Activated CD8-positive, alpha-beta memory T cell treated with anti-CD3 and anti-CD28 coated beads, Interleukin-2, amount 50 U/mL, for 24 hours (primary cell): ENCODE results near the gene CCDC157.

Experiments
- DNase-seq: peaks from one replicate; pipeline ENCODE4 v3.0.0-alpha.2; 2020; ENCODE audit errors: extremely low read depth

CCDC157 gene

DNA sequence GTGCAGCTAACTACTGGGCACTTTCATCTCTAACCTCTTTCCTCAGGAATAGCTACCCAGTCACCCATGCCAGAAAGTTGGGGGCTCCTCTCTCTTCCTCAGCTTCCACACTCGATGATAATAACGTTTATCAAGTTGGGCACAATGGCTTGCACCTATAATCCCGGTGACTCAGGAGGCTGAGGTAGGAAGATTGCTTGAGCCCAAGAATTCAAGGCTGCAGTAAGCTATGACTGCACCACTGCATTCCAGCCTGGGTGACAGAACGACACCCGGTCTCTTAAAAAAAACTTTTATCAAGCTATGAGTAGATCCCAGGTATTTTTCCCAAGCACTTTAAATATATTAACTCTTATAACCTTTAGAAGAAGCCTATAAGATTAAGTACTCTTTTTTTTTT is 2.2 kb upstream of the CCDC157 start:
- DNase-seq = no peak

DNA sequence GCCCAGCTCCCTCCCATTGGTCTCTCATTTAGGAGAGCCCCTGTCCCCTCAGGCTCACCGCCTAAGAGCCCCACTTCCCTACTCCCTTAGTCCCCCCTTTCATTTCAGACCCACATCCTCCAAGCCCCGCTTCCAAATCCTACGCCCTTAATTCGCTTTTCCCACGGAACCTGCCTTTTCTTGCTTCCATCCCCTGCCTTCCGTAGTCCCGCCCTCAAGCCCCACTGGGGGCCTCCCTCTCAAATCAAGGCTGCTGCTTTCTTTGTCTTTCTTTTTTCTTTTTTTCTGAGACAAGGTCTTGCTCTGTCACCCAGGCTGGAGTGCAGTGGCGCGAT is 396 bp downstream of the CCDC157 start:
- no peak for DNase-seq

DNA sequence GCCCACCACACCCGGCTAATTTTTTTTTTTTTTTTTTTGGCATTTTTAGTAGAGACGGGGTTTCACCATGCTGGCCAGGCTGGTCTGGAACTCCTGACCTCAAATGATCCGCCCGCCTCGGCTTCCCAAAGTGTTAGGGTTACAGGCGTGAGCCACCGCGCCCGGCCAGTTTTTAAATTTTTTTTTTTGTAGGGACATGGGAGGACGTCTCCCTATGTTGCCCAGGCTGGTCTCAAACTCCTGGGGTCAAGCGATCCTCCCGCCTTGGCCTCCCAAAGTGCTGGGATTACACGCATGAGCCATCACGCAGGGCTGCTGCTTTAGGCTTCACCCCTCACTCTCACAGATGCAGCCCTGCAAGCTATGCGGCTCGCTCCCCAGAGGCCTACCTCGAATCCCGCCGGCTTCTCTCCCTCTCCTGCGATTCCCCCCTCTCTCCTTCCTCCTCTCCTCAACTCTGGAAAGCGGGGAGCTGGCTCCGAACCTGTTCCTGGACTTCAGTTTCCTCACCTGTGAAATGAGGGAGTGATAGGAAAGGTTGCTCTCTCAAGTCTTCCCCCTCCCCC is 926 bp downstream of the CCDC157 start:
- no peak for DNase-seq

DNA sequence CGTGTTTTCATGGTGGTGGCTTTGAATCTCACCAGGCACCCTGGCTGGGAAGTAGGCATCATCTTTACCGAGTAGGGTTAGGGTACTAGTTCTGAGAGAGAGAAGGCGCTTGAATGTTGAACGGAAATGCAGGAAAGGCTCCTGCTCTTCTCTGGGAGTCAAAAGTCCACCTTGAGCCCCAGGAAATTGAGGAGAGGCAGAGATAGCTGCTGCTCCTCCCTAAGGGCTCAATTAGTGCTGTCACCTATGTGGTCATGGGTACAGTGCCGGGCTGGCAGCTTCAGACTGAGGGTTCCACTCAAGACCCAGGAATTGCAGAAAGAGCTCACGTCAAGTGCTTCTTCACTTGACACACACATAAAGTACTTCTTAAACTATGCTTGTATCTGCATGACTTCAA is 1.7 kb downstream of the CCDC157 start:
- DNase-seq = no peak

DNA sequence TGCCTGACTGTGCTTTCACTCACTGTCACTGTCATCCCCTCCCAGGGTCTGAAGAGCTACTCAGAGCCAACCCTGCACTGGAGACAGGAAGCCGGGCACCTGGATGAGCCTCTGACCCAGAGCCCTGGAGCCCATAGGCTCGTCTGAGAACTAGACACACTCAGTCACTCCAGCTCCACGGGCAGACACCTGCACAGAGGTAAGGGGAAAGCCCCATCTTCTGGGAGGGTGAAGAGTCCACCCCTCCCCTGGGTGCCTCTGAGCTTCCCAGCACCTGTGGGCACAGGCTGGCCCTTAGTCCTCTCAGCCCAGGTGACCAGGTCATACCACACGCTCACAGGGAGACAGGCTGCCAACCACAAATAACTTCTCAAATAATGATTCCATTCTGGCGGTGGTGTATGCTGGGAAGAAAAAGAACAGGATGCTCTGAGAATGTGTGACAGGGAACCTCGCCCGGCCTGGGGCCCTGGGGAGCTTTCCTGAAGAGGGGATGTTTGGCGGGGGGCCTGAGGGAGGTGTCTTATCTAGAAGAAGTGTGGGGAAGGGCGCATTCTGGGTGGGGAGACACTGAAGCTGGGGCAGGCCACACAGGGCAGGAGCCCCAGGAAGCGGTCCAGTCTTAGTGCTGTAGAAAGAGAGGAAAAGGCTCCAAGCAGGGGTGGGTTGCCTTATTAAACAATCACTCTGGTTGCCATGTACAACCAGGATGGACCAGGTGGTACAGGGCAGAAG is 5.3 kb downstream of the CCDC157 start:
- DNase-seq = no peak

DNA sequence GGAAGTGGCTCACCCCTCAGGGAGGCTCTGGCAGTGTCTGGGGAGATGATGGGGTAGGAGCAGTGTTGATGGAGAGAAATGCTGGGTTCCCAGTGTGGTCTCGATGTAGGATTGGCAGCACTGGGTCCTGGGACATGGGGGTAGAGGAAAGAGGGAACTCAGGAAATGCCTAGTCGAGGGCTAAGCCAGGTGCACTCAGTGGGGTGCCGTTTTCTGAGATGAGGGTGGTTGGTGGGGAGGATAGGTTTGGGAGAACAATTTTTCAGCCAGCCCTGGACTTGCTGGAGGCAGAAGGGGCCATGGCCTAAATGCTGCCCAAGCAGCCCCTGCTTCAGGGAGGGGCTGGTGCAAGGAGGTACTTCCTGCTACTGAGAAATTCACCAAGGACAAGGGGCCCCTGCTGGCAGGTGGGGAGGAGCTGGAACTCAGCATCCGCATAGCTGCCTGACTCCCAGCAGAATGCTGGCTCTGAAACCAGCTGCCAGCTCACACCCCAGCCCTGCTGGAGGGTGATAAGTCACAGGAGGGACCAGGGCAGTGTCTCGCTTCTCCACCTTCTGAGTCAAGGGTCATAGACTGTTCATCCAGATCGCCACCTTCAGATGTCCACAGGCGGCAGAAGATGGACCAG is 6.0 kb downstream of the CCDC157 start:
- no peak for DNase-seq

DNA sequence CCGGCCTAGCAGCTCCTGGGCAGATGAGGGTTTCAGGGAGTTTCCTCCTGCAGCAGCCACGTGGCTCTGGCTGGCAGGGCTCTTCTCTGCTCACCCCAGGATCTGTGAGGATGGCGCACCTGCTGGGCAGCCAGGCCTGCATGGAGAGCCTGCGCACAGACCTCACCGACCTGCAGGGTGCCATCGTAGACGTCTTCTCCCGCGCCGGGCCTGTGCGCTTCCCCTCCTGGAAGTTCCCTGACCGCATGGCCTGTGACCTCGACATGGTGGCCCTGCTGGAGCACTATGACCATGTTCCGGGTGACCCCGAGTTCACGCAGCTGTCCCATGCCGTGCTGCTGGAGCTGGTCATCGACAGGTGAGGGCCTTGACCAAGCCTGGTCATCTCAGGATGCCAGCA is 9.1 kb downstream of the CCDC157 start:
- DNase-seq = no peak

DNA sequence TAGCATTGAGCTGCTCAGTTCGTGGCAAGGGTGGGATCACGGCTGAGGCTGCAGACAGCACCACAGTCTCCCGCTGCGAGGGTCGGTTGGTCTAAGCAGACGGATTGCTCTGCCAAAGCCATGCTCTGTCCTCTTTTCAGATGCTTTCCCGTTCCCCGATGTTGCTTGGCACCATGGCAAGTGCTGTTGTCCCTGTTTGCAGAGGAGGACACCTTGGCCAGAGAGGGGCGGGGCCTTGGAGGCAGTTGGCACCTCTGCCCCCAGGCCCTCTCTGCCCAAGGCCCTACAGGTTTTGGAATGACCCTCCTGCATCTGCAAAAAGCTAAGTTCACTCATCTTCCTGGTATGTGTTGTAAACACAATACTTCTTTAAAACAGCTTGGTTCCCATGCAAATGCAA is 11.6 kb downstream of the CCDC157 start:
- no peak for DNase-seq

DNA sequence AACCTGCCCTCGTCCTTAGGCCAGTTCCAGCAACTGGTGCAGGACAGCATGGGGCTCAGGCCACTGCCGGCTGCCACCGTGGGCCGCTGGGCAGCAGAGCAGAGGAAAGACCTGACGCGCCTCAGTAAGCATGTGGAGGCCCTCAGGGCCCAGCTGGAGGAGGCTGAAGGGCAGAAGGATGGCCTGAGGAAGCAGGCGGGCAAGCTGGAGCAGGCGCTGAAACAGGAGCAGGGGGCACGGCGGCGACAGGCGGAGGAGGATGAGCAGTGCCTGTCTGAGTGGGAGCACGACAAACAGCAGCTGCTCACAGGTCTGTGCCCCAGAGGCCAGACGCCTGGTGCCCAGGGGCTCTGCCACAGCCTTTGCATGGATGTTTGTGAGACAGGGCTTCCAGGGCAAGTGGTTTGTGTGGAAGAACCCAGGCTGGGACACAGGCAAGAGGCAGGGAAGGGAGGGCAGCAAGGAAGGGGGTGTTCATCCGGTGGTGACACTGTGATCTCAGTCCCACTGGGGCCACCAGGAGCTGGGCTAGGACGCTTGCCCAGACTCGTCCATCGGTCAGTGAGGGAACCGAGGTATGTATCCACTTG is 13.9 kb downstream of the CCDC157 start:
- DNase-seq = no peak

DNA sequence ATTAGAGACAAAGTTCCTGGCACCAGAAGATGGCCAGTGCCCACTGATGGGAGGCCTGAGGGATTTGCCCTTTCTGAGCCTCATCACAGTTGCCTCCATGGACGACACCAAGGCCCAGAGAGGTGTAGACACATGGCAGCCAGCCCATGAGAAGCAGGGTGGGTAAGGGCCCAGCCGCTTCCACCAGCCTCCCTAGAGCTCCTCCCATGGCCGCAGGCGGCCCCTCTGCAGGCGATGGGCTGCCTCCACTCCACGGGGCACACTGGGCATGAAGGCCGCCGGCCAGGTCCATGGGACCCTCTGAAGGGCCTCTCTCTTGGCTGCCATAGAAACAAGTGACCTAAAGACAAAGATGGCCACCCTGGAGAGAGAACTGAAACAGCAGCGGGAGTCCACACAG is 14.5 kb downstream of the CCDC157 start:
- DNase-seq = no peak

DNA sequence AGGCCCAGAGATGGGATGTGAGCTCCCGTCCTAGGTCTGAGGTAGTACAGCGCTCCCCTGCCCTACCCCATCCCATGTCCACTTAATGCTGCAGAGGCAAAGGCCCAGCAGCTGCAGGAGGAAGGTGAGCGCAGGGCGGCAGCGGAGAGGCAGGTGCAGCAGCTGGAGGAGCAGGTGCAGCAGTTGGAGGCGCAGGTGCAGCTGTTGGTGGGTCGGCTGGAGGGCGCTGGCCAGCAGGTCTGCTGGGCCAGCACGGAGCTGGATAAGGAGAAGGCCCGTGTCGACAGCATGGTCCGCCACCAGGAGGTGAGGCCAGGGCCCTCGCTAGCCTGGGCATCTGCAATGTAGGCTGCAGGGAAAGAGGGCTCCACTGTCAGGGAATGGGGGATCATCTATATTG is 15.2 kb downstream of the CCDC157 start:
- no peak for DNase-seq

DNA sequence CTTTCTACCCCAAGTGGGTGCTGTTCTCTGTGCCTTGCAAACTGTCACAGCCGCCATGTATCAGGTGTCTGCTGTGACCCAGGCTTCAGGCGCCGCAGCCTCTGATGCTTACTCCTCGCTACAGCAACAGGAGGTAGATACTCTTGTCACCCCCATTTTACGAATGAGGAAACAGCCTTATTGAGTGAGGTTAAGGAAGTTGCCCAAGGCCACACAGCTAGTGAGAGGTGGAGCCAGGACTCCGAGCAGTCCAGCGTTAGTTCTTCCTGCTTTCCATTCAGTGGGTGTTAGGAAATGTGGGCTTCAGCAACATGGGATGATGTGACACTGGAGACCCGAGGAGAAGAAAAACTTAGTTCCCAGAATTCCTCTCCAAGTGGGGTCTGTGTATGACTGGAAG is 16.1 kb downstream of the CCDC157 start:
- DNase-seq = no peak

DNA sequence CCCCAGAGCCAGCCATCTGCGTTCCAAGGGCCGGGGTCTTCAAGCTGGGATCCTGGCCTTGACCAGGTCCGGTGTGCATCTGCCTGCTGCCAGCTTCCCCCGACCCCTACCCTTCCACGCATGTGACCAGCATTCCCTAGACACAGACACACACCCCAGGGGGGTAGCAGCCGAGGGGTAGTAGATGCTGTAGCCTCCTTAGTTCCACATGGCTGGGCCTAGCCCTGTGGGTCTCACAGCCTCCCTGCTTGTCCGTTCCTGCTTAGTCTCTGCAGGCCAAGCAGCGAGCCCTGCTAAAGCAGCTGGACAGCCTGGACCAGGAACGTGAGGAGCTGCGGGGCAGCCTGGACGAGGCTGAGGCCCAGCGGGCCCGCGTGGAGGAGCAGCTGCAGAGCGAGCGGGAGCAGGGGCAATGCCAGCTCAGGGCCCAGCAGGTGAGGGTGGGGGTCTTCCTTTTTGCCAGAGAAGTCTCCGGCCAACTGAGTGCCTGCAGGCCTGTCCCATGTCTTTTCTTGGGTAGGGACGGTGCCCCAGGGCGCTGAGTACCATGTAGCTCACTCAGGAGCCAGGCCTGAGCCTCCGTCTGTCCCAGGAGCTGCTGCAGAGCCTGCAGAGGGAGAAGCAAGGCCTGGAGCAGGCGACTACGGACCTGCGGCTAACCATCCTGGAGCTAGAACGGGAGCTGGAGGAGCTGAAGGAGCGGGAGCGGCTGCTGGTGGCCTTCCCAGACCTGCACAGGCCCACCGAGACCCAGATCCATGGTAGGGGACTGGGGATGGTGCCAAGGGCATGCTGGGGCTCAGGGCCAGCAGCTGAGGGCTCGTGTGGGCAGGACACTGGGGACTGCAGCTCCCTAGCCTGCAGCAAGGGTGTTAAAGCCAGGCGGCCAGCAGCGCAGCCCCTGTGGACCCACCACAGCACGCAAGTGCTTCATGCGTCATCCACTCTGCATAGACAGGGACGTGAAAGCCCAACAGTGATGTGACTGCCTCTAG is 16.8 kb downstream of the CCDC157 start:
- no peak for DNase-seq

DNA sequence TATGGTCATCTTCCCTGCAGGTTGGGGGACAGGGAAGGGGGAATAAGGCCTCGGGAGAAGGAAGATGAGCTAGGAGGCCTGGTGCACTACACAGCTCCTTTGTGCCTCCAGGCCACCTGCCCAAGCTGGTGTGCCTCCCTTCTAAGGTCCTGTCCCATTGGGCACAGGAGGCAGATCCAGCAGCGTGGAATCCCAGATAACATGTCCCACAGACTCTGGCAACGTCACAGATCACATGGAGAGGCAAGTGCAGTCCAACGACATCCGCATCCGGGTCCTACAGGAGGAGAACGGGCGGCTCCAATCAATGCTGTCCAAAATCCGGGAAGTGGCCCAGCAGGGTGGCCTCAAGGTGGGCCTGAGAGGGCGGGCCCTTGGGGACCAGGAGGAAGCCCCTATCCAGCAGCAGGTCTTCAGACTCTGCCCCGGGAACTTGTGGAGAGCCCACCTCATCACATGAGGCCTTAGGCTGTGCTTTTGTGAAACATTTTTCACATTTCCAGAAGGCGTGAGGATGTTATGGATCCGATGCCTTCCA is 18.6 kb downstream of the CCDC157 start:
- no peak for DNase-seq

DNA sequence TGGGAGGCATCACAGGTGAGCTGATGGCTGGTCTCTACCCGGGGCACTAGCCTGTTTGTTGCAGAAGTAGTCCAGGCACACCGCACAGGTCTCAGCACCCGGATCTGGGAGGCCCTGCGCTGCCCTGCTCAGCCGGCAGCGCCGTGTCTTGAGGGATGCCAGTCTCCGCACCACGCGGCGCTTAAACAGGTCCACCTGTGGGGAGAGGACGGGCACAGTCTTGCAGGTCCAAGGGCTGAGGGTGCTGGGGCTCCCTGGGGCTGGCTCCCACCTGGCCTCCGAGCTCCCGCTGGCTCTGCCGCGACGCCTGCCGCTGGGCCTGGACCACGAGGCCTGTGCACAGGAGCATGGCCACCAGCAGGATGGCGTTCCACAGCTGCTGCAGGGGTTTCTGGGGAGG is 23.2 kb downstream of the CCDC157 start:
- no peak for DNase-seq

DNA sequence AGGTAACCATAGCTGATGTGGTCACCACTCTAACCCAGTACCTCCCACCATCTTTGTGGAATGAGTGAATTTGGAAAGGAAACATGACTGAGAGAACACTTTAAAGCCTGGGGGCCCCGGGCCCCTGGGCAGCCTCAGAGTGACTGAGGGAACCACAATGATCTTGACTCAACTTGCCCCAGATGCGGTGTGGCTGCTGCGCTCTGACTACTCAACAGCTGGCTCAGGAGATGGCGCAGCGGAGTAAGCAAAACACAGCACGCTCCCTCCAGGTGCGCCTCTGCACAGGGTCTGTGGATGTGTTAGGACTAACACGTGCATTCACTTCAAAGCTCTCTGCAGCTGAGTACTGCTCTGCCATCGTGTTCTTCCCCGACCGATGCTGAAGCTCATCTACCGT is 24.5 kb downstream of the CCDC157 start:
- DNase-seq = no peak

DNA sequence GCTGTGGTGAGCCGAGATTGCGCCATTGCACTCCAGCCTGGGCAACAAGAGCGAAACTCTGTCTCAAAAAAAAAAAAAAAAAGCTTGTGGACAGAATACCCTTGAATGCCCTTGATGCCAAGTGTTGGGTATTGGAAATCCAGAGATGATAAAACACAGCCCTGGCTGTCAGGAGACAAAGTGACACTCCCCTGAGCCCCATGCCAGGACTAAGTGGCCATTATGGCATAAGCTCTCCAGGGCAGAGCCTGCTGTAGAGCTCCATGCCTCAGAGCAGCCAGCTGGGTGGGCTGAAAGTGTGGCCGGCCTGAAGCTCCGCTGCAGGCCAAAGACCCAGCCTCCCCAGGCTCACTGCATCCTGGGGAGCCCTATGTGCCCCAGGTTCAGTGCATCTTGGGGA is 25.5 kb downstream of the CCDC157 start:
- DNase-seq = no peak

DNA sequence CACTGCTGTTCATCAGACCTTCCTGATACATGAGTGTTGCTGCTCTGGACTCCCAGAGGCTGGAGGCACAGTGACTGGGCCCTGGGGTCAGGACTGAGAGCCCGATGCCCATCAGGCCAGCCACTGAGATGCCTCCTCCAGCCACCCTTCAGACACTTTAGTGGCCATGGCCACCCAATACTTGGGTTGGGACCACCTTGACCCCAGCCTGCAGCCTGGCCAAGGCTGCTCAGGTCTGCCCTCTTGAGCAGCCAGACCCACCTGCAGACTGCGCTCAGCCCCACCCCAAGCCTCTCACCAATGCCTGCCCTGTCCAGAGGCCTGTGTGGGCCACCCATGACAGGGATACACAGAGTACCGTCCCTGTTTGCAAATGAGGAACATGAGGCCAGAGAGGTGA is 26.3 kb downstream of the CCDC157 start:
- DNase-seq = no peak

DNA sequence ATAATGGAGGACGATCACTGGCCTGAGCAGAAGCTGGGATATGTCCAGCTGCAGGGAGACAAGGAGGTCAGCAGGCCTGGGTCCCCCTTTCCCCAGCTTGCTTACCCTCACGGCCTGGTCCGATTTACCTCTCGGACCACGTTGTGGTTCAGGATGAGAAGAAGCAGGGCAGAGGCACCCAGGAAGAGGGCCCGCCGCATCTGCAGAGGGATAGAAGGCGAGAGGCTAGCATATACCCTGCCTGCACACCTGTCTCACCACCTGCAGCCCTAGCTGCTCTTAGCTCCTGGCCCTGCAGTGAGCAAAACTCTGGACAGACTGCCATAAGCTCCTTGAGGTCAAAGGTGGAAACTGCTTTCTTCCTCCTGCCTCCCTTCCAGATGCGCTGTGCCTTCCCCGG is 29.1 kb downstream of the CCDC157 start:
- no peak for DNase-seq

DNA sequence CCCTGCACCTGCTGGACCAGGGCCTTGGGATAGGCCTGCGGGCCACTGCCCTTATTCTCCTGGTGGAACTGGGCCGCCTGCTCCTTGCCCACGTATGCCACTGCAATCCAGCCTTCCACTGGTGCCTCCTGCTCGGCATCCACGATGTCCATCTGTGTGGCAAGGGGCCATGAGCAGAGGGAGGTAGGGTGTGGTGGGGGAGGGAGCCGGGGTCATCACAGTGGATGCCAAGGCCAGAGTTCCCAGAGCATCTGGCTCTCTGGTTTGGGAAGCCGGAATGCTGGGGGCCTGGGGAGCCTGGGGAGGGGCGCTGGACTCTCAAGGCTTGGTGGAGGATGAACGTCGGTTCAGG is 29.8 kb downstream of the CCDC157 start:
- DNase-seq = no peak

DNA sequence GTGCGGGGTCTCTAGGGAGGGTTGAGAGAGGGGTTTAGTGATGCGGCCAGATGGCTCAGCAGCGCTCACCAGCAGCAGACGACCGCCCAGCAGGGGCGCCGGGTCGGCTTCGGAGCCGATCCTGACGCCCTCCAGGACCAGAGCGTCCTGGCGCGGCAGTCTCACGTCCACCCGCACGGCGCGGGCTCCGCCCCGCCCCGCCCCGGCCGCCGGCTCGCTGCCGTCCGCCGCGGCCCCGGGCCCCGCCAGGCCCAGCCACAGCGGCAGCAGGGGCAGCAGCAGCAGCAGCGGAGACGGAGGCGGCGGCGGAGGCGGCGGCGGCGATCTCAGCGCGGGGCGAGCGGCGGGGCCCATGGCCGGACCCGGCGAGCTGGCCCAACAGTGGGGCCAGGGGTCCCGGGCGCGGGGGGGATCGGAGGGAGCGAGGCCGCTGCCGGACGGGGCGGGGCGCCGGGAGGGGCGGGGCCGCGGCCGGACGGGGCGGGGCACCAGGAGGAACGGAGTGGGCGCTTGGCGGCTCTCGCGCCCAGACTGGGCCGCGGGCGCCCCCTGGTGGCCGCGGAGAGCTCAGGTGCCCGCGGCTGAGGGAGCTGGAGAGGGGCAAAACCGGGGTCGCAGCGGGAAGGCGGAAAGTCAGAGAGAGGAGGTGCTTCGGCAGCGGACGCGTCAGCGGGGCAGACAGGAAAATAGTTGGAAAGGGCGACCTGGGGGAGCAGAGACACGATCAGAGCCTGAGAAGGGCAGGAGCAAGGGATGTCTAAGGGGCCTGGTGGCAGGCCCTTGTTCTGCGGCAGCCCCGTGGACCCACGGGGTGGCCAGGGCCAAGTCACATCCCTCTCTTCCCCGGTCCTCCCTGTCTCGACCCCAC is 30.4 kb downstream of the CCDC157 start, which contains the start of gene RNF215:
Gene RNF215 (minus strand): TSS at position 452 of the 868 bp plus-strand sequence. CDS start 98 bp downstream, at position 354.
- peak; percentile 9 for DNase-seq
